ENCODE measurements around the gene LY6G6C. TPM values are rescaled to one million over a fixed set of nuclear protein-coding genes. Genes with fewer than 3 reads are reported as not detected.

LY6G6C gene
- total and polyA plus RNA-seq, 12 donors: not detected

GRCh38 chr6:31732029-31732428 is 10.5 kb upstream of the LY6G6C start:
- H3K27me3 ChIP-seq: no peaks in the 10 kb centered on the region
- no peaks in the 10 kb centered on the region for H3K9me3 ChIP-seq
- H3K4me3 ChIP-seq: no peak overlapping the region
- DNase-seq (no peak), ATAC-seq (no peak)
- TF ChIP-seq, protein P1, sequence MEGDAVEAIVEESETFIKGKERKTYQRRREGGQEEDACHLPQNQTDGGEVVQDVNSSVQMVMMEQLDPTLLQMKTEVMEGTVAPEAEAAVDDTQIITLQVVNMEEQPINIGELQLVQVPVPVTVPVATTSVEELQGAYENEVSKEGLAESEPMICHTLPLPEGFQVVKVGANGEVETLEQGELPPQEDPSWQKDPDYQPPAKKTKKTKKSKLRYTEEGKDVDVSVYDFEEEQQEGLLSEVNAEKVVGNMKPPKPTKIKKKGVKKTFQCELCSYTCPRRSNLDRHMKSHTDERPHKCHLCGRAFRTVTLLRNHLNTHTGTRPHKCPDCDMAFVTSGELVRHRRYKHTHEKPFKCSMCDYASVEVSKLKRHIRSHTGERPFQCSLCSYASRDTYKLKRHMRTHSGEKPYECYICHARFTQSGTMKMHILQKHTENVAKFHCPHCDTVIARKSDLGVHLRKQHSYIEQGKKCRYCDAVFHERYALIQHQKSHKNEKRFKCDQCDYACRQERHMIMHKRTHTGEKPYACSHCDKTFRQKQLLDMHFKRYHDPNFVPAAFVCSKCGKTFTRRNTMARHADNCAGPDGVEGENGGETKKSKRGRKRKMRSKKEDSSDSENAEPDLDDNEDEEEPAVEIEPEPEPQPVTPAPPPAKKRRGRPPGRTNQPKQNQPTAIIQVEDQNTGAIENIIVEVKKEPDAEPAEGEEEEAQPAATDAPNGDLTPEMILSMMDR (IDR thresholded peaks at IDR 0.05): no peak
- intact Hi-C loops (cut with DNase I): loop anchor here in 2 of 10 donors (10.0 kb wide), 2 partner anchors 63 to 103 kb away; partner anchors contain the start of gene VARS1 (in 1 of the 2)
- 54% methylated on average over 3 of the region's 3 CpGs for WGBS, 2 donors
- peak overlapping the region in 6 of 10 donors; percentile 15 to 97 (median 28) for H3K27ac ChIP-seq
- peaks cover 16 to 75% (median 66%) of the 10 kb centered on the region in 9 donors for H3K4me1 ChIP-seq
- peaks cover 0 to 61% (median 35%) of the 10 kb centered on the region in 9 donors for H3K36me3 ChIP-seq

GRCh38 chr6:31730631-31731086 is 9.1 kb upstream of the LY6G6C start:
- 89 to 95% methylated on average over 11 of the region's 11 CpGs for WGBS, 2 donors
- DNase-seq: no peak
- Histone ChIP-seq H3K4me3 (peak overlapping the region in 8 of 10 donors; percentile 66 to 95 (median 78)), H3K9me3 (no peaks in the 10 kb centered on the region), H3K4me1 (peaks cover 12 to 83% (median 59%) of the 10 kb centered on the region in 9 donors), H3K27ac (peak overlapping the region; percentile 93 to 97 (median 94)), H3K27me3 (no peaks in the 10 kb centered on the region), H3K36me3 (peaks cover 0 to 75% (median 46%) of the 10 kb centered on the region in 9 donors)
- intact Hi-C loops (cut with DNase I): loop anchor here in 2 of 10 donors (10.0 kb wide), 2 partner anchors 64 to 104 kb away; partner anchors contain the start of gene VARS1 (in 1 of the 2)
- TF ChIP-seq, protein P1 (IDR thresholded peaks at IDR 0.05): no peak
- no peak for ATAC-seq

GRCh38 chr6:31729979-31730630 is 8.6 kb upstream of the LY6G6C start:
- TF ChIP-seq, protein P1 (IDR thresholded peaks at IDR 0.05): peak in 2 of 9 donors; percentile 14 to 22
- H3K36me3 ChIP-seq: peaks cover 0 to 77% (median 46%) of the 10 kb centered on the region in 9 donors
- ATAC-seq: peak; percentile 81 to 93 (median 90)
- peak overlapping the region; percentile 66 to 95 (median 78) for H3K4me3 ChIP-seq
- no peaks in the 10 kb centered on the region for H3K9me3 ChIP-seq
- WGBS, 2 donors: 2% methylated on average over 46 of the region's 46 CpGs
- intact Hi-C loops (cut with DNase I): loop anchor here in 7 of 10 donors (1.0 to 10.0 kb wide), 7 partner anchors 29 to 105 kb away; partner anchors contain the start of genes VARS1 (in 2 of the 7) and LY6G5C (in 1 of the 7)
- peak overlapping the region; percentile 93 to 97 (median 94) for H3K27ac ChIP-seq
- DNase-seq: peak; percentile 92 to 93
- no peaks in the 10 kb centered on the region for H3K27me3 ChIP-seq
- peaks cover 12 to 84% (median 57%) of the 10 kb centered on the region in 9 donors for H3K4me1 ChIP-seq

DNA sequence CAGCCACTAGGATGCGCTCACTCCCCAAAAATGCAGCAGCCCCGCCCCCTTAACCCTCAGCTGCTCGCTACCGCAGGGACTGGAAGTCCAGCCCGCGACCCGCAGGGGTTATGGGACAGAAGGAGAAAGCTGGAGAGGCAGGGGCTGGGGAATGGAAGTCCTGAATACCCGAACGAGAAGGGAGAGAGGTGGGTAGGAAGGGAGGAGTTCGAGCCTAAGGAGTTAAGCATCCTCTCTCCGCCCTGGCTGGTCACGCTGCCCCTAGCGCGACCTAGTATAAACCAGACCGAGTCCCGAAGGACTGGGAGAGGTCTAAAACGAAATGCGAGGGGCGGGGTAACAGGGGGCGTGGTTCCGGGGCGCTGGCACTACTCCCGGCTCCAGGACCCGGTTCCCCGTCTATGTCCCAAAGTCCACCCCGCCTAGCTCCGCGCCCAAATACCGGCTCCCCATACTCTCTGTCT is 8.0 kb upstream of the LY6G6C start:
- Histone ChIP-seq H3K4me1 (peaks cover 12 to 82% (median 52%) of the 10 kb centered on the region in 9 donors), H3K36me3 (peaks cover 0 to 80% (median 46%) of the 10 kb centered on the region in 9 donors)
- WGBS, 2 donors: 1% methylated on average over 29 of the region's 29 CpGs

More for the DNA sequence above, 8.0 kb upstream of the LY6G6C start:
- H3K4me3 ChIP-seq: peak overlapping the region; percentile 66 to 95 (median 78)
- no peaks in the 10 kb centered on the region for H3K9me3 ChIP-seq
- DNase-seq: peak; percentile 92 to 94
- H3K27ac ChIP-seq: peak overlapping the region; percentile 93 to 97 (median 94)
- intact Hi-C loops (cut with DNase I): loop anchor here in 6 of 10 donors (1.0 to 5.0 kb wide), 5 partner anchors 28 to 103 kb away; partner anchors contain the start of genes LY6G5C (in 1 of the 6) and VARS1 (in 1 of the 6)
- no peaks in the 10 kb centered on the region for H3K27me3 ChIP-seq
- TF ChIP-seq, protein P1 (IDR thresholded peaks at IDR 0.05): peak in 6 of 9 donors; percentile 46 to 82 (median 67)
- peak; percentile 84 to 92 (median 90) for ATAC-seq

Measured in heart right ventricle (tissue), 16 donors.